Measurements from ENCODE around the gene ADI1. TPM values are rescaled to one million over a fixed set of nuclear protein-coding genes. Genes with fewer than 3 reads are reported as not detected.

Gene ADI1
- total RNA-seq, 4 donors from 2014 or later: 90.0 to 130 (median 96.9) TPM

DNA sequence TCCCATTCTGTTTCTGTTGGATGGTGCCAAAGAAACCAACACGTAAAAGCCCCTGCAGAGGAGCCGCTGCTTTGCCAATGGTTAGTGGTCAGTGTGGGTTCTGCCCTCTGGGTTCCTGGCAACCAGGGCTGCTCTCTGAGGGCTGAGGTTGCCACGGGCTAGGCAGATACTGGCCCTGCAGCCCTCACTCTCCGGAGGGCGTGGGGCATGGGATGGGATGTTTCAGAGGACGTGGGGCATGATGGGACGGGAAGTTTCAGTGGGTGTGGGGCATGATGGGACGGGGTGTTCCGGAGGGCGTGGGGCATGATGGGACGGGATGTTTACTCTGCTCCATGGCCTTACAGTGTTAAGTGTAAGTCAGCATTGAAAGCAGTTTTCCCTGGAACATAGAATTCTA, 34.2 kb downstream of the ADI1 start:
- no peak overlapping the region for H3K27ac ChIP-seq (replicated peaks in 1 of 4)
- TF ChIP-seq POLR2AphosphoS5 (IDR thresholded peaks at IDR 0.05): no peak
- TF ChIP-seq POLR2A (IDR thresholded peaks at IDR 0.05; ENCODE audit: low read depth): no peak
- TF ChIP-seq, protein P1, sequence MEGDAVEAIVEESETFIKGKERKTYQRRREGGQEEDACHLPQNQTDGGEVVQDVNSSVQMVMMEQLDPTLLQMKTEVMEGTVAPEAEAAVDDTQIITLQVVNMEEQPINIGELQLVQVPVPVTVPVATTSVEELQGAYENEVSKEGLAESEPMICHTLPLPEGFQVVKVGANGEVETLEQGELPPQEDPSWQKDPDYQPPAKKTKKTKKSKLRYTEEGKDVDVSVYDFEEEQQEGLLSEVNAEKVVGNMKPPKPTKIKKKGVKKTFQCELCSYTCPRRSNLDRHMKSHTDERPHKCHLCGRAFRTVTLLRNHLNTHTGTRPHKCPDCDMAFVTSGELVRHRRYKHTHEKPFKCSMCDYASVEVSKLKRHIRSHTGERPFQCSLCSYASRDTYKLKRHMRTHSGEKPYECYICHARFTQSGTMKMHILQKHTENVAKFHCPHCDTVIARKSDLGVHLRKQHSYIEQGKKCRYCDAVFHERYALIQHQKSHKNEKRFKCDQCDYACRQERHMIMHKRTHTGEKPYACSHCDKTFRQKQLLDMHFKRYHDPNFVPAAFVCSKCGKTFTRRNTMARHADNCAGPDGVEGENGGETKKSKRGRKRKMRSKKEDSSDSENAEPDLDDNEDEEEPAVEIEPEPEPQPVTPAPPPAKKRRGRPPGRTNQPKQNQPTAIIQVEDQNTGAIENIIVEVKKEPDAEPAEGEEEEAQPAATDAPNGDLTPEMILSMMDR (IDR thresholded peaks at IDR 0.05): no peak
- TF ChIP-seq EP300 (IDR thresholded peaks at IDR 0.05): no peak
- no peaks in the 10 kb centered on the region for H3K27me3 ChIP-seq
- peaks cover 0 to 40% (median 26%) of the 10 kb centered on the region in 4 donors for H3K36me3 ChIP-seq
- intact Hi-C loops (cut with DNase I): no loop called here
- H3K4me1 ChIP-seq: peaks cover 0 to 12% (median 8%) of the 10 kb centered on the region in 4 donors
- H3K4me3 ChIP-seq: no peak overlapping the region
- no peak for DNase-seq (ENCODE audit: extremely low spot score)
- 94% methylated on average over 11 of the region's 11 CpGs for WGBS
- no peaks in the 10 kb centered on the region for H3K9me3 ChIP-seq

- Histone ChIP-seq H3K27me3 (no peaks in the 10 kb centered on the region), H3K4me1 (peaks cover 0 to 14% (median 8%) of the 10 kb centered on the region in 4 donors), H3K27ac (replicated peaks in 1 of 4) (no peak overlapping the region), H3K36me3 (peaks cover 0 to 48% (median 35%) of the 10 kb centered on the region in 4 donors), H3K9me3 (no peaks in the 10 kb centered on the region), H3K4me3 (no peak overlapping the region)
- intact Hi-C loops (cut with DNase I): no loop called here
- 93% methylated on average over 34 of the region's 34 CpGs for WGBS
- TF ChIP-seq, protein P1 (IDR thresholded peaks at IDR 0.05): no peak
- TF ChIP-seq EP300 (IDR thresholded peaks at IDR 0.05): no peak
- no peak for TF ChIP-seq POLR2AphosphoS5 (IDR thresholded peaks at IDR 0.05)
- no peak for TF ChIP-seq POLR2A (IDR thresholded peaks at IDR 0.05; ENCODE audit: low read depth)
- DNase-seq (ENCODE audit: extremely low spot score): no peak
Observed at GRCh38 chr2:3483986-3484960, 35.1 kb downstream of the ADI1 start.

- Histone ChIP-seq H3K9me3 (no peaks in the 10 kb centered on the region), H3K4me3 (peak overlapping the region in 1 of 4 donors; percentile 14), H3K27ac (replicated peaks in 1 of 4) (peak overlapping the region in 2 of 4 donors; percentile 23 to 31), H3K36me3 (peaks cover 8 to 57% (median 43%) of the 10 kb centered on the region in 4 donors), H3K4me1 (peaks cover 0 to 14% (median 6%) of the 10 kb centered on the region in 4 donors), H3K27me3 (no peaks in the 10 kb centered on the region)
- WGBS: 51% methylated on average over 10 of the region's 30 CpGs
- TF ChIP-seq, protein P1 (IDR thresholded peaks at IDR 0.05): peak in 1 of 3 experiments; percentile 12
- TF ChIP-seq POLR2A (IDR thresholded peaks at IDR 0.05; ENCODE audit: low read depth): no peak
- peak; percentile 37 to 53 for TF ChIP-seq POLR2AphosphoS5 (IDR thresholded peaks at IDR 0.05)
- no peak for DNase-seq (ENCODE audit: extremely low spot score)
- intact Hi-C loops (cut with DNase I): no loop called here
Observed at GRCh38 chr2:3483227-3483985, 35.9 kb downstream of the ADI1 start.

- DNase-seq (ENCODE audit: extremely low spot score): no peak
- Histone ChIP-seq H3K4me3 (no peak overlapping the region), H3K27me3 (no peaks in the 10 kb centered on the region), H3K27ac (replicated peaks in 1 of 4) (peak overlapping the region in 1 of 4 donors; percentile 31), H3K36me3 (peaks cover 13 to 66% (median 52%) of the 10 kb centered on the region in 4 donors), H3K9me3 (no peaks in the 10 kb centered on the region), H3K4me1 (peaks cover 0 to 14% (median 2%) of the 10 kb centered on the region in 4 donors)
- TF ChIP-seq POLR2A (IDR thresholded peaks at IDR 0.05; ENCODE audit: low read depth) (no peak), POLR2AphosphoS5 (IDR thresholded peaks at IDR 0.05) (no peak), EP300 (IDR thresholded peaks at IDR 0.05) (no peak)
- TF ChIP-seq, protein P1 (IDR thresholded peaks at IDR 0.05): no peak
- WGBS: 97% methylated on average over 15 of the region's 20 CpGs
- intact Hi-C loops (cut with DNase I): no loop called here
Observed at GRCh38 chr2:3482363-3482821, 36.9 kb downstream of the ADI1 start.

Data from esophagus muscularis mucosa (tissue), 4 donors.